GM18868 (cell line): ENCODE data around the gene MAB21L4.

Experiments used
- ATAC-seq: cut with Tn5 transposase; IDR thresholded peaks from one replicate; pipeline ENCODE4 v1.9.1; 2021; ENCODE audit warnings: mild to moderate bottlenecking, moderate library complexity; ENCODE audit not compliant: unreplicated experiment

MAB21L4 gene

GRCh38 chr2:240869109-240869955, 26.6 kb downstream of the MAB21L4 start:
- no peak for ATAC-seq

- ATAC-seq = no peak
These were observed 27.5 kb downstream of the MAB21L4 start, which contains the start of gene AGXT for GRCh38 chr2:240868286-240869108. Gene AGXT, plus strand, starts transcription at chr2:240868824. Its CDS starts 42 bp downstream, at chr2:240868866.

- ATAC-seq = no peak
These were observed 30.6 kb downstream of the MAB21L4 start for GRCh38 chr2:240865391-240865790.

GRCh38 chr2:240864475-240864874, 31.5 kb downstream of the MAB21L4 start:
- no peak for ATAC-seq

GRCh38 chr2:240861547-240861946, 34.4 kb downstream of the MAB21L4 start:
- ATAC-seq = no peak

- no peak for ATAC-seq
These were observed 37.1 kb downstream of the MAB21L4 start for GRCh38 chr2:240858871-240859270.

GRCh38 chr2:240858321-240858720, 37.6 kb downstream of the MAB21L4 start:
- ATAC-seq = no peak

GRCh38 chr2:240857039-240858008, 38.6 kb downstream of the MAB21L4 start:
- no peak for ATAC-seq

- ATAC-seq = no peak
These were observed 39.6 kb downstream of the MAB21L4 start for GRCh38 chr2:240856151-240856980.

GRCh38 chr2:240855670-240856069, 40.3 kb downstream of the MAB21L4 start:
- no peak for ATAC-seq

- no peak for ATAC-seq
These were observed 43.2 kb downstream of the MAB21L4 start for GRCh38 chr2:240852671-240853314.

- no peak for ATAC-seq
These were observed 44.6 kb downstream of the MAB21L4 start for GRCh38 chr2:240851078-240851991.

GRCh38 chr2:240850756-240851077, 45.2 kb downstream of the MAB21L4 start:
- ATAC-seq = no peak

- no peak for ATAC-seq
These were observed 45.9 kb downstream of the MAB21L4 start for GRCh38 chr2:240850026-240850425.

- no peak for ATAC-seq
These were observed 46.9 kb downstream of the MAB21L4 start for GRCh38 chr2:240848900-240849680.

- no peak for ATAC-seq
These were observed 48.1 kb downstream of the MAB21L4 start for GRCh38 chr2:240847817-240848216.

- ATAC-seq = no peak
These were observed 48.9 kb downstream of the MAB21L4 start for GRCh38 chr2:240846873-240847595.
